ENCODE data around the gene RRAGB.

DNA sequence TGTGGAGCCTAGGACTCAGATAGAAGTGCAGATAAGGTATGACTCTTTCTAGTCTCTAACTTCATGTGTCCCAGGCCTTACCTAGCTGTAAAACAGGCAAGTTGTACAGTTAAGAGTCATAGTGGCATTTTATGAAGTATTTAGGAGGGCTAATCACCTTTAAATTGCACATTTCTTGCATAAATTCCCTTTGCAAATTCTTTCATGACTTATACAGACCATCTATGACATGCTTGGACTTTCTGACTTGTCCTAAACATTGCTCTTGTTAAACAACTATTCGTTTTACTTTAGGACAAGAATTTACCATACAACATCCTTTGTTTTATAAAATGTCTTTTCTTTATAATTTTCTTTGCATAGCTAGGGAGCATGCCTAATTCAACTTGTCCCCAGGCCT is 7.8 kb upstream of the RRAGB start:
- TF ChIP-seq, protein P1, sequence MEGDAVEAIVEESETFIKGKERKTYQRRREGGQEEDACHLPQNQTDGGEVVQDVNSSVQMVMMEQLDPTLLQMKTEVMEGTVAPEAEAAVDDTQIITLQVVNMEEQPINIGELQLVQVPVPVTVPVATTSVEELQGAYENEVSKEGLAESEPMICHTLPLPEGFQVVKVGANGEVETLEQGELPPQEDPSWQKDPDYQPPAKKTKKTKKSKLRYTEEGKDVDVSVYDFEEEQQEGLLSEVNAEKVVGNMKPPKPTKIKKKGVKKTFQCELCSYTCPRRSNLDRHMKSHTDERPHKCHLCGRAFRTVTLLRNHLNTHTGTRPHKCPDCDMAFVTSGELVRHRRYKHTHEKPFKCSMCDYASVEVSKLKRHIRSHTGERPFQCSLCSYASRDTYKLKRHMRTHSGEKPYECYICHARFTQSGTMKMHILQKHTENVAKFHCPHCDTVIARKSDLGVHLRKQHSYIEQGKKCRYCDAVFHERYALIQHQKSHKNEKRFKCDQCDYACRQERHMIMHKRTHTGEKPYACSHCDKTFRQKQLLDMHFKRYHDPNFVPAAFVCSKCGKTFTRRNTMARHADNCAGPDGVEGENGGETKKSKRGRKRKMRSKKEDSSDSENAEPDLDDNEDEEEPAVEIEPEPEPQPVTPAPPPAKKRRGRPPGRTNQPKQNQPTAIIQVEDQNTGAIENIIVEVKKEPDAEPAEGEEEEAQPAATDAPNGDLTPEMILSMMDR (conservative IDR thresholded peaks at IDR 0.05; ENCODE audit: low read length), result no peak
- no peak for TF ChIP-seq EZH2phosphoT487 (IDR thresholded peaks at IDR 0.05; ENCODE audit: borderline replicate concordance, low read depth, low read length)
